Muscle layer of colon (tissue), 2 donors: ENCODE data around the gene DET1.

Source experiments
- H3K27ac ChIP-seq: one replicate; pipeline ENCODE4 v1.7.0; 2013; ENCODE audit warnings: low read depth, mild to moderate bottlenecking, low read length, moderate library complexity
- H3K27me3 ChIP-seq, 2 donors: one replicate each; pipeline ENCODE4 v1.7.0; 2013; ENCODE audit warnings: low read length in 2 of 2, mild to moderate bottlenecking in 2 of 2; ENCODE audit not compliant: insufficient read depth in 2 of 2, control insufficient read depth in 1 of 2
- H3K36me3 ChIP-seq: one replicate; pipeline ENCODE4 v1.7.0; 2013; ENCODE audit warnings: mild to moderate bottlenecking, low read length; ENCODE audit not compliant: insufficient read depth
- H3K4me1 ChIP-seq: one replicate; pipeline ENCODE4 v1.7.0; 2013; ENCODE audit warnings: mild to moderate bottlenecking, low read length; ENCODE audit not compliant: insufficient read depth
- H3K4me3 ChIP-seq, 2 donors: one replicate each; pipeline ENCODE4 v1.7.0; 2013; ENCODE audit warnings: low read length in 2 of 2, low read depth in 1 of 2, mild to moderate bottlenecking in 1 of 2, moderate library complexity in 1 of 2
- H3K9ac ChIP-seq: one replicate; pipeline ENCODE4 v1.7.0; 2013; ENCODE audit warnings: low read length
- H3K9me3 ChIP-seq: one replicate; pipeline ENCODE4 v1.7.0; 2013; ENCODE audit warnings: mild to moderate bottlenecking, low read length
- donor health status: abdominal sarcoma.
- donor health status: Adenocarcinoma of cecum.

Gene DET1

DNA sequence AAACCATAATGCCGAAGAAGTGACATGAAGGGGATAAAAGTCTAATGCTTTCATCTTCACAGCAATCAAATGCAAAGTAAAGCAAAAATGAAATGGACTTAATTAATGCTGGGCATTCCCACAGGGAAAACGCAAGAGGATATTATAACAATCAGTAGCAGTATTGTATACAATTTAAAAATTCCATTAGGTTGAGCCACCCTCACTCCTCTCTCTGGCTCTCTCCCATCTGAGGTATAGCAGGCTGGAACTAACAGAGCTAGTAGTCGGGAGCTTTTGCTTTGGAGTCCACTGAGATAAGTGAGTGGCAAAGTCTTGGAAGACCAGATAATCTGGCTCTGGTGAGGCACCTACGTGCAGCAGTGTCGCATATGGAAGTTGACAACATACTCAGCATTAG, 33.9 kb downstream of the DET1 start:
- Histone ChIP-seq H3K4me1 (no peaks in the 10 kb centered on the region), H3K27me3 (no peaks in the 10 kb centered on the region), H3K9me3 (no peaks in the 10 kb centered on the region), H3K27ac (no peak overlapping the region), H3K36me3 (peaks cover 33% of the 10 kb centered on the region), H3K9ac (no peak overlapping the region), H3K4me3 (no peak overlapping the region)

DNA sequence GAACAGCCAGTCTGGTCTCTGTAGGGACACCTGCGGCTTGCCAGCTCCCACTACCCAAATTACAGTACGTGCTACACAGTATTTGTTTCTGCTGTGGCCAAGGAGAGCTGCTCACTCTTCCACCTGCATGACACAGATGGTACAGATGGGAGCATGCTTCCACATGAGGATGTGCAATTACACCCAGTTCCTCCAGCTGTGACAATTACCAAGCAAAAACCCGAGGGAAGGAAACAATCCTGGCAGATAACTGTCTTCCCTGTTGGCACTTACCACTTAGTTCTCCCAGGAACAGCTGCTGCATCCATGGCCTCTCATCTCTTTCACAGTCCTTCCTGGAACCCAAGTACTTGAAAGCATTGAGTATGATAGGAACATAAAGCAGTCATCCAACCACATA, 34.4 kb downstream of the DET1 start:
- Histone ChIP-seq H3K36me3 (peaks cover 33% of the 10 kb centered on the region), H3K27me3 (no peaks in the 10 kb centered on the region), H3K27ac (no peak overlapping the region)

DNA sequence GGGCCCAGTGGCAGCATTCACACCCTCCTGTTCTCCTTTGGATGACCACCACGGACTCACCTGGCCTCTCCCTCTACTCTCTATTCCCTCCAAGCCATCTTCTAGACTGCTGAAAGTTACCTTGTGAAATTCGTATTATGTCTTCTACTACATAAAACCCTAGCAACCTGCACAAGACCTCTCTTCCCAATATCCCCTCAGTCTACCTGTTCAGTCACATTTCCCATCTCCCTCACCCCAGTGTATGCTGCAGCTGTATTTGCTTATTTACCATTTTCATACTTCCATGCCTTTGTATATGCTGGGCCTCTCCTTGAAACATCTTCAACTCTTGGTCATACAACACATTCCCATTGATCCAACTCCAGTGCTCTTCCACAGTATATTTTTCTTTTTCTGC, 35.3 kb downstream of the DET1 start:
- H3K27ac ChIP-seq: no peak overlapping the region
- no peak overlapping the region for H3K4me3 ChIP-seq
- no peaks in the 10 kb centered on the region for H3K4me1 ChIP-seq
- H3K9ac ChIP-seq: no peak overlapping the region
- no peaks in the 10 kb centered on the region for H3K27me3 ChIP-seq
- H3K9me3 ChIP-seq: no peaks in the 10 kb centered on the region
- peaks cover 33% of the 10 kb centered on the region for H3K36me3 ChIP-seq

More for the DNA sequence above, 34.4 kb downstream of the DET1 start:
- Histone ChIP-seq H3K4me3 (no peak overlapping the region), H3K9ac (no peak overlapping the region), H3K9me3 (no peaks in the 10 kb centered on the region), H3K4me1 (no peaks in the 10 kb centered on the region)

DNA sequence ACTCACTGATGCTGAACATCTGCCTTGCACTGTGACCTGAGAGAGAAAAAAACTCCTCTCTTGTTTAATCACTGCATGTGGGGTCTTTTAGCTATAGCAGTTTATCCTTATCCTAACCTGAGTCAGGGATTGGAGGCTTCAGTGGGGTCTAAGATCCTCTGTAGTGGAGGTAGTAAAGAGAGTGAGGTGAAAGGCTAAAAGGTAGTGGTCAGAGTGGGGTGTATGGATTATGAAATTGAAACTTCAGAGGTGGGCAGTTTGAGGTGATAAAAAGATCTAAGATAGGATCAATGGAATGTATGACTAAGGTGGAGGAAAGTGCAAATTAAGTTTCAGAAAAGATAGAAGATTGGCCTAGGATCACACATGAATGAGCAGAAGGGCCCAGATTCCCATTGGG, 36.5 kb downstream of the DET1 start:
- Histone ChIP-seq H3K9me3 (no peaks in the 10 kb centered on the region), H3K27ac (no peak overlapping the region), H3K4me1 (no peaks in the 10 kb centered on the region), H3K9ac (no peak overlapping the region), H3K4me3 (no peak overlapping the region), H3K27me3 (no peaks in the 10 kb centered on the region), H3K36me3 (peaks cover 38% of the 10 kb centered on the region)

DNA sequence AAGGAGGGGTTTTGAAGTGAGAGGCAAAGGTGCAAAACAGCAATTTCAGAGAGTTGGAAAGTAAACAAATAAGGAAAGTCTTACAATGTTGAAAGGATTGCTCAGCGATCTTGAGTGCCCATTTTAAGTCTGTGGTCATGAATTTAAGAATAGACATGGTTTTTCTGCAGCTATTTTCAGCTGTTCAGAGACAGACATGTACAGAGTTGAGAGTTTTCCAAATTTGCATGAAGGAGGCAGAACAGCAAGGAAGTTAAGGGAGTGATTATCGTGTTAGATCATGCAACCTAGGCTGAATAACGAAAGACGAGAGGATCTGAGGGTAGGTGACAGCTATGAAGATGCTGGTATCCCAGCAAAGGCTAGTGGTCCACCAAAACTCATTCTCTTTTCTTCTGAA, 37.2 kb downstream of the DET1 start:
- no peaks in the 10 kb centered on the region for H3K4me1 ChIP-seq
- no peaks in the 10 kb centered on the region for H3K9me3 ChIP-seq
- no peak overlapping the region for H3K27ac ChIP-seq
- H3K9ac ChIP-seq: no peak overlapping the region
- peaks cover 38% of the 10 kb centered on the region for H3K36me3 ChIP-seq
- H3K4me3 ChIP-seq: no peak overlapping the region
- no peaks in the 10 kb centered on the region for H3K27me3 ChIP-seq

DNA sequence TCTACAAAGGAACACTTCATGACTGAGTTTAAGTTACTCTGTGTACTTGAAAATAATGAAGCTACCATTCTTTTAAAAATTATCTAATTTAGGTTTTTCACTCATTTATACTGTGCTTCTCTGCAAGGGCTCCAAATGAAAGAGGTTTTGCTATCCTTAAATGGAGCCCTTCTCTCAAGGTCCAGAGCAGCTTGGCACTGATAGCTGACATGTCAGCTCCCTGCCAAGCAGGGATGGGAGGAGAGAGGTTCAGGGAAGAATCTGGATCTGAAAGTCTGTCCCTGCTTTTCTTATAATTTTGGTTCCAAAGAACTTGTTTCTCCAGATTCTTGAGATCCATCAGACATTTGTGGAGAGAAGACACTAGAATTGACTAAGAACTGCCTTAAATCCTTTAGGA, 39.9 kb downstream of the DET1 start:
- peaks cover 27% of the 10 kb centered on the region for H3K36me3 ChIP-seq
- no peaks in the 10 kb centered on the region for H3K4me1 ChIP-seq
- H3K9ac ChIP-seq: no peak overlapping the region
- H3K27ac ChIP-seq: no peak overlapping the region
- no peaks in the 10 kb centered on the region for H3K9me3 ChIP-seq
- H3K27me3 ChIP-seq: no peaks in the 10 kb centered on the region
- H3K4me3 ChIP-seq: no peak overlapping the region

DNA sequence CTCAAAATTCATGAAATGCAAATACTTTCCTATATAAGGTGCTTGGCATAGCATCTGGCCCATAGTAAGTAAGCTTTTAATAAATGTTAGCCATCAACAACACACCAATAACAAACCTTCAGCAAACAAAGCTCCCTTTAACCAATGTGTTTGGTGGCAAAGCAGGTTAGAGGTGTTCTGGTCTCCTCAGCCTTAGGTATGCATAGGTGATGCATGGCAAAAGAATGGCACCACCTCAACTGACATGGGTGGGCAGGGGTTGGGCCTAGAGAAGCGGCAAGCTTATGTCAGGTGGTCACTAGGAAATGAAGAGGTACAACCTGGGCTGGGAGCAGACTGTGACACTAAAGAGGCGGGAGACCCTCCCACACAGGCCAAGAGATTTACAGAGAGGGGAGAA, 40.8 kb downstream of the DET1 start:
- H3K36me3 ChIP-seq: peaks cover 18% of the 10 kb centered on the region
- no peak overlapping the region for H3K4me3 ChIP-seq
- no peaks in the 10 kb centered on the region for H3K27me3 ChIP-seq
- no peaks in the 10 kb centered on the region for H3K9me3 ChIP-seq
- H3K9ac ChIP-seq: no peak overlapping the region
- no peak overlapping the region for H3K27ac ChIP-seq
- no peaks in the 10 kb centered on the region for H3K4me1 ChIP-seq

DNA sequence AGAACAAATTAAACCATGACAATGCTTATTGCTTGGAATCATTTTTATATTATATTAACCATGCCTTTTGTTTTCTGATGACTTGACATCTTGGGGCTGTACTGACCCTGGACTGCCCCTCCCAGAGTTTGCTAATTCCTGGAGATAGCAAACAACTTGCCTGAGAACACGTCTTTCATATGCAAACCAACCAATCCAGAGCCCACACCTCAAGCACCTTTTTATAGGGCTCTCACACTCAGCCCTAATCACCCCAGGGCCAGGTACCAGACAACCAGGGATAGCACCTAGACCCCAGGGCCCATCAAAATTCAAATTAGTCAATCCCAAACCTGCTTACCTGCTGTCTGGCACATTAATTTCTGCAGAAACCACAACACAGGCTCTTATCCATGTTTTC, 42.0 kb downstream of the DET1 start:
- no peaks in the 10 kb centered on the region for H3K9me3 ChIP-seq
- H3K9ac ChIP-seq: no peak overlapping the region
- H3K27me3 ChIP-seq: no peaks in the 10 kb centered on the region
- H3K36me3 ChIP-seq: peaks cover 11% of the 10 kb centered on the region
- no peaks in the 10 kb centered on the region for H3K4me1 ChIP-seq
- H3K4me3 ChIP-seq: no peak overlapping the region
- H3K27ac ChIP-seq: no peak overlapping the region

DNA sequence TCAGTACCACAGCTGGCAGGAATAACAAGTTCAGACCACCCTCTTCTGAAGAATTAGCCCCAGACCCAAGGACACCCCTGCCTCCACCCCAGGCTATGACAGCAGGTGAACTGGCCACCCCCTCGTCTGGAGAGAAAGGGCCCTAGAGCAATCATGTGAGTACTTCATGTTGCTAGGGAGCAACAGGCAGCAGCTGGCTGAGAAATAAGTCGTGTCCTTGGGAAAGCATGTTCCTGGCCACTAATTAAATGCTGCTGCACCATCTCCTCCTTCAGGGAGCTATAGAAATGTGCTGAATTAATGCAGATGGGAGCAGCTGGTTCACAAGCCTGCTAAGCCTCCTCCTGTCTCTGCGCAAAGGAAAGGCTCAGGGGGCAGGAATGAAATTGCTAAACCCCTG, 47.5 kb downstream of the DET1 start:
- Histone ChIP-seq H3K36me3 (no peaks in the 10 kb centered on the region), H3K4me1 (no peaks in the 10 kb centered on the region), H3K9me3 (no peaks in the 10 kb centered on the region), H3K27me3 (no peaks in the 10 kb centered on the region), H3K9ac (no peak overlapping the region), H3K4me3 (no peak overlapping the region), H3K27ac (no peak overlapping the region)

DNA sequence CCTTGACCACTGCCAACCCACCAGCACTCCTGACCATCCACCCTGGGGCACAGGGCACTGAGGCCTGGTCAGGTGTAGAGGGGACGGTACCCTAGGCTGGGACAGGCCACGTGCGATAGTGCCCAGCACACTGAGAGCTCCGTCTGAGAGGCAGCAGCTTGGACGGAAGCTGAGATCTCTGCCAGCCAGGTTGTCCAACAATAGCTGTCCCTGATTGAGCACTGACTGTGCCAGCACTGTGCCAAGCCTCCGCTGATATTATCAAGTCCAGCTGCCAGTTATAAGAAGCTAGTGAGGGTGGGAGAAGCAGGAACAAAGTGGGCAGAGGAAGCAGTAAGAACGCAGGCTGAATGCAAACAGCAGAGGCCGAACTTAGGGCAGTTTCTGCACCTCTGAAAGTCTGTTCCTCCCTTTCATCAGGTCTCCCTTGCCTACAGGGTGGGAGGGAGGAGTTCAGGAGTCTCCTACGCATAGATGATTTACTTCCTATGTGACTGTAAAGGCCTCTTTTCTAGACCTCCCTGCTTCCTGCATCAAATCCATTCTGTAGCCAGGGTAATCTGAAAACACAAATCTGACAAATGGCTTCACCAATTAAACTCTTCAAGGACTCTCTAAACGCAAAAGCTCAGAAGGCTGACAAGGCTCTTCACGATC, 49.2 kb downstream of the DET1 start:
- Histone ChIP-seq H3K36me3 (no peaks in the 10 kb centered on the region), H3K27me3 (no peaks in the 10 kb centered on the region), H3K9me3 (no peaks in the 10 kb centered on the region), H3K4me1 (no peaks in the 10 kb centered on the region), H3K9ac (no peak overlapping the region), H3K27ac (no peak overlapping the region), H3K4me3 (no peak overlapping the region)

DNA sequence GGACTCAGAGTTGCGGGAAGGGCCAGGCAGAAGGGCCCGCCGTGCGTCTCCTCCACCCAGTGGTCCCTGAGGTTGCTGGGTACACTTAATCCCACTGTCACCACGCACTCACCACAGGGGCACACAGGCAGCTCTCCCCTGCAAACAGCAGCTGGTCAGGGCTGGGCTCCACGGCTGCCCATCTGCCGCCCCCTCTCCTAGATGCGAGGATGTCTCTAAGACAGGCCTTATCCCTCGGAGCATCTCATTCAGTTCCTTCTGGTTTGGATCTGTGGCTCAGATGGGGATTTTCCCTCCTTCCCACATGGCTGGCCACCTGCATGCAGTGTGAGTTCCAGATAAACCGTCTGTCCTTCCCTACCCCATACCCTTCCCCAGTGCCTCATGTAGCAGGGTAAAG, 52.6 kb downstream of the DET1 start:
- no peaks in the 10 kb centered on the region for H3K36me3 ChIP-seq
- no peaks in the 10 kb centered on the region for H3K9me3 ChIP-seq
- H3K4me3 ChIP-seq: no peak overlapping the region
- no peak overlapping the region for H3K27ac ChIP-seq
- no peaks in the 10 kb centered on the region for H3K4me1 ChIP-seq
- H3K27me3 ChIP-seq: no peaks in the 10 kb centered on the region
- H3K9ac ChIP-seq: no peak overlapping the region

DNA sequence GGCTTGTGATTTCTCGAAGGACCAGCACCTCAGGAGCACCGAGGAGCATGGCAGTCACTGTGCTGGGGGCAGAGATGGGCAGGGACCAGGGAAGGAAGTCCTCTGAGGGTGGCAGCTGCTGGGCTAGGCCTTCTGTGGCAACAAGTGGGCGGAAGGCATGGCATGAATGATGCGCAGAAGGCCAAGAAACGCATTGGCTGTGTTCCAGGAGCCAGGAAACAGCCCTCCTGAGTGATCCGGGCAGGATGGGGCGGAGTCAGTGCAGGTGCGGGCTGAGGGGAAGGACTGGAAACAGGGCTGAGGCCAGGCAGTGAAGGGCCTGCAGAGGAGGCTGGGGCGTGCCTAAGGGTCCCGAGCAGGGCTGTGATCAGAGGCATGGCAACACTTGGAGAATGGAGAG, 55.3 kb downstream of the DET1 start:
- Histone ChIP-seq H3K27ac (no peak overlapping the region), H3K9ac (no peak overlapping the region), H3K36me3 (no peaks in the 10 kb centered on the region), H3K4me3 (no peak overlapping the region), H3K4me1 (no peaks in the 10 kb centered on the region), H3K27me3 (no peaks in the 10 kb centered on the region), H3K9me3 (no peaks in the 10 kb centered on the region)
